GM21526 (cell line): ENCODE results near the gene PRDM10.
"Not testable (repeated sequence)": the region's sequence is repeated elsewhere in the genome, so short reads cannot be mapped to it uniquely, and the experiment has no call there.

Experiments used
- ATAC-seq: cut with Tn5 transposase; IDR thresholded peaks from one replicate; pipeline ENCODE4 v1.9.1; 2021; ENCODE audit warnings: moderate library complexity; ENCODE audit not compliant: unreplicated experiment, low FRiP score

Gene PRDM10

GRCh38 chr11:130020323-130020722, 17.7 kb upstream of the PRDM10 start:
- no peak for ATAC-seq

GRCh38 chr11:130015846-130016245, 13.2 kb upstream of the PRDM10 start:
- ATAC-seq, result not testable (repeated sequence)

GRCh38 chr11:130008326-130008725, 5.7 kb upstream of the PRDM10 start:
- ATAC-seq, result no peak

GRCh38 chr11:130006929-130007328, 4.3 kb upstream of the PRDM10 start:
- no peak for ATAC-seq

GRCh38 chr11:130003717-130004001, 1.0 kb upstream of the PRDM10 start:
- ATAC-seq, result peak; percentile 15

- peak; percentile 78 for ATAC-seq
Measured at GRCh38 chr11:130002846-130003716, 446 bp upstream of the PRDM10 start.

- ATAC-seq, result peak; percentile 27
Measured at GRCh38 chr11:130001461-130002351, 929 bp downstream of the PRDM10 start.

GRCh38 chr11:130000552-130001176, 2.0 kb downstream of the PRDM10 start:
- ATAC-seq, result no peak

- ATAC-seq, result no peak
Measured at GRCh38 chr11:129999407-129999806, 3.2 kb downstream of the PRDM10 start.

- ATAC-seq, result no peak
Measured at GRCh38 chr11:129998905-129999304, 3.7 kb downstream of the PRDM10 start.

GRCh38 chr11:129998107-129998506, 4.5 kb downstream of the PRDM10 start:
- no peak for ATAC-seq

- no peak for ATAC-seq
Measured at GRCh38 chr11:129997513-129997912, 5.1 kb downstream of the PRDM10 start.

GRCh38 chr11:129996113-129996870, 6.3 kb downstream of the PRDM10 start:
- no peak for ATAC-seq

- no peak for ATAC-seq
Measured at GRCh38 chr11:129995163-129995562, 7.5 kb downstream of the PRDM10 start.

- ATAC-seq, result peak; percentile 65
Measured at GRCh38 chr11:129992161-129992944, 10.3 kb downstream of the PRDM10 start.

- ATAC-seq, result no peak
Measured at GRCh38 chr11:129989149-129989813, 13.4 kb downstream of the PRDM10 start.

GRCh38 chr11:129987950-129988349, 14.7 kb downstream of the PRDM10 start:
- ATAC-seq, result no peak

- ATAC-seq, result no peak
Measured at GRCh38 chr11:129985823-129986222, 16.8 kb downstream of the PRDM10 start.

- no peak for ATAC-seq
Measured at GRCh38 chr11:129980086-129980485, 22.5 kb downstream of the PRDM10 start.
